Subcutaneous abdominal adipose tissue (tissue), 5 donors: ENCODE measurements around the gene LSM3.

Source experiments
- H3K27ac ChIP-seq: one replicate; pipeline ENCODE4 v1.7.0; 2013; ENCODE audit warnings: low read depth, mild to moderate bottlenecking, inconsistent platforms, low read length, moderate library complexity
- H3K27me3 ChIP-seq, 5 donors: one replicate each; pipeline ENCODE4 v1.7.0; 2013; ENCODE audit warnings: low read length in 5 of 5, inconsistent platforms in 1 of 5; ENCODE audit not compliant: control insufficient read depth in 5 of 5, insufficient read depth in 4 of 5
- H3K36me3 ChIP-seq, 5 donors: one replicate each; pipeline ENCODE4 v1.7.0; 2013; ENCODE audit warnings: low read length in 5 of 5; ENCODE audit not compliant: control insufficient read depth in 5 of 5, insufficient read depth in 5 of 5
- H3K4me1 ChIP-seq, 5 donors: one replicate each; pipeline ENCODE4 v1.7.0; 2013; ENCODE audit warnings: low read length in 5 of 5, mild to moderate bottlenecking in 3 of 5, moderate library complexity in 1 of 5; ENCODE audit not compliant: control insufficient read depth in 5 of 5, insufficient read depth in 5 of 5
- H3K4me3 ChIP-seq, 5 donors: one replicate each; pipeline ENCODE4 v1.7.0; 2013; ENCODE audit warnings: low read length in 5 of 5, low read depth in 1 of 5
- H3K9ac ChIP-seq, 5 donors: one replicate each; pipeline ENCODE4 v1.7.0; 2013; ENCODE audit warnings: low read length in 5 of 5, mild to moderate bottlenecking in 4 of 5, moderate library complexity in 3 of 5
- H3K9me3 ChIP-seq, 5 donors: one replicate each; pipeline ENCODE4 v1.7.0; 2013; ENCODE audit warnings: low read length in 5 of 5; ENCODE audit not compliant: control insufficient read depth in 5 of 5
- donor health status: healthy.
- donor health status: healthy.
- donor health status: healthy.
- donor health status: healthy.
- donor health status: healthy.

LSM3 gene

DNA sequence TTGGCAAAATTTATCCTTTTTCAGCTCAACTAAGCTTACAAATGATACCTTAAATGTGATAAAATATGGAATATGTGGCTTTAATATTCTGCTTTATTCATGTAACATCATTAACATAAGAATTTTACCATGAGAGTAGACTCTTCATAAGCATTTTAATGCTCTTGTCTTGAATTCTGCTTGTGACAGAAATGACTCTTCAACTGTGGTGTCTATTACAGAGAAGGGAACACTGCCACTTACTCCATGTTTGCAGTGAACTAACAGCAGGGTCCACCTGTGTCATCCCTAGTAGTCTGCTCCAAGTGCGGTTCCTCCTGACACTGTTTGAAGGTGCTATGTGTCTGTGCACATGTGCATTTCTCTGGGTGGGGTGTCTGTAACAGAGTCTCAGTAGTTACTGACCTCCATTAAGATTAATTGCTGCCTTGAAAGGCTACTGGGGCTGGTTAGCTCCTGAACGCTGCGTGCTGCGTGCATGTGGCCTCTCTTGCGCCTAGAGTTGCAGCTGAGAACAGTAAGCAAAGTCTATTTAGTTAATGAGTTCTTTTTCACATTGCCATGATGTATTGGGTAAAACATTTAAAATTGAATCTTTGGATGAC is 8.3 kb downstream of the LSM3 start:
- no peak overlapping the region for H3K9ac ChIP-seq
- H3K4me3 ChIP-seq = no peak overlapping the region
- no peaks in the 10 kb centered on the region for H3K9me3 ChIP-seq
- H3K27me3 ChIP-seq = no peaks in the 10 kb centered on the region
- H3K36me3 ChIP-seq = peaks cover 37 to 55% (median 38%) of the 10 kb centered on the region in 5 donors
- no peak overlapping the region for H3K27ac ChIP-seq
- no peaks in the 10 kb centered on the region for H3K4me1 ChIP-seq

DNA sequence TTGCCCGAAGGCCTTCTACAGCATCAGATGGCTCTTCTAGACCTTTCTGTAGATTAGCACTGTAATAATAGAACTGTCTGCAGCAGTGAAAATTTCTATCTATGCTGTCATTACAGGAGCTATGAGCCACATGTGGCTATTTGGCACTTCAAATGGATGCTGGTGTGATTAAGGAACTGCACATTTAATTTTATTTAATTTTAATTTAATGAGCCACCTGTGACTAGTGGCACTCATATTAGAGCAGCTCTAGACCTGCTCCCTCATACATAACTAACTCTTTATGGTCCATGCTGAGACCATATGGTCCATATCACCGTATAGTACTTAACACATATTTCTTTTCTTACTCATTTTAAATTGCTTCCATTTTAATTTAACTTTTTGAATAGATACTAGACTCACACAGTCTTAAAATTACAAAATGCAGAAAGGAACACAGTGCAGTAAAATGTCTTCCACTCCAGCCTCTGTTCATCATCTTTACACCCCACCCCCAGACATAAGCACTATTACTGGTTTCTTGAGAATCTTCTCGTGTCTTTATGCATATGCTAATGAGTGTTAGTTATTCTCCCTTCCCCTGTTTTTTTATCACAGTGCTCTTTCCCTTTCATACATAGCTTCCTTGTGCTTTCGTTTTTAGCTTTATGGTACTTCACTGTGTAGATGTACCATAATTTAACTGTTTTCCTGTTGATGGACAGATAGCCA is 9.6 kb downstream of the LSM3 start:
- H3K27ac ChIP-seq = no peak overlapping the region
- H3K27me3 ChIP-seq = no peaks in the 10 kb centered on the region
- H3K36me3 ChIP-seq = peaks cover 27 to 42% (median 30%) of the 10 kb centered on the region in 5 donors
- no peak overlapping the region for H3K9ac ChIP-seq
- no peak overlapping the region for H3K4me3 ChIP-seq
- H3K9me3 ChIP-seq = no peaks in the 10 kb centered on the region
- H3K4me1 ChIP-seq = no peaks in the 10 kb centered on the region

DNA sequence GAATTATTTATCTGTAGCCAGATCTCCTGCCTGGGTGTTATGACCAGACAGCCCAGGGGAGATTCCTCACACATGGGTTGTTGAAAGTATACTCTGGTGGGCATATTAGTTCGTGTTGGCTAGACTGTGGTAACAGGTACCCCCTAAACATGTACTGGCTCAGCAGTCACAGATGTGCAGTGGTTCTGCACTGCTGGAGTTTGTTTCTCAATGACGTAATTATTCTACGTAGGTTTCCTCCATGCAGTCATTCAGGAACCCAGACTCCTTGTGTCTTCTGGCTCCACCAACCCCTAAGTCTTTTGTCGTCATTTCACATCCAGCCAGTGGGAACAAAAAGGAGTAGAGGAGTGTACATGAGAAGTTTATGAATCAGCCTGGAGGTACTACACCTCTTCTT is 16.2 kb downstream of the LSM3 start:
- Histone ChIP-seq H3K9ac (no peak overlapping the region), H3K4me3 (no peak overlapping the region), H3K27ac (no peak overlapping the region), H3K4me1 (no peaks in the 10 kb centered on the region), H3K27me3 (no peaks in the 10 kb centered on the region), H3K36me3 (peaks cover 8 to 29% (median 25%) of the 10 kb centered on the region in 5 donors), H3K9me3 (no peaks in the 10 kb centered on the region)

DNA sequence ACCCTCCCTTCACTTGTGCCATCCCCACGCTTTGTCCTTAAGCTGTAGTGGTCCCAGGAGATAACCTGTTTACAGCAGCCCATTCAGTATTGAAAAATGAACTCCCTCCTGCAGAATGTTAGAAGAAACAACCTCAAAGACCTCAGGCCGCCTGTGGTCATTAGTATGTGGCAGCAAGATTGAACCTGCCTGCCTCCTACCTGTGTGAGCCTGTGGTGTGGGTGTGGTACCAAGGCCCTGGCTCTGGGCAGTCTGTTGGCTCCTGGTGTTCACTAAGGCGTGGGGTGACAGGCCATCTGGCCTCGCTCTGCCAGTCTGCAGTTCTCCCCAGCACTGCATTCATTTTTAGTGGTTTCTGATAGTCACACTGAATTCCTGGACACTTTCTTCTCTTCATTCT is 21.0 kb downstream of the LSM3 start:
- Histone ChIP-seq H3K4me1 (peaks cover 6 to 33% (median 31%) of the 10 kb centered on the region in 5 donors), H3K36me3 (peaks cover 5 to 34% (median 27%) of the 10 kb centered on the region in 5 donors), H3K27ac (no peak overlapping the region), H3K9ac (no peak overlapping the region), H3K4me3 (no peak overlapping the region), H3K27me3 (no peaks in the 10 kb centered on the region), H3K9me3 (no peaks in the 10 kb centered on the region)

DNA sequence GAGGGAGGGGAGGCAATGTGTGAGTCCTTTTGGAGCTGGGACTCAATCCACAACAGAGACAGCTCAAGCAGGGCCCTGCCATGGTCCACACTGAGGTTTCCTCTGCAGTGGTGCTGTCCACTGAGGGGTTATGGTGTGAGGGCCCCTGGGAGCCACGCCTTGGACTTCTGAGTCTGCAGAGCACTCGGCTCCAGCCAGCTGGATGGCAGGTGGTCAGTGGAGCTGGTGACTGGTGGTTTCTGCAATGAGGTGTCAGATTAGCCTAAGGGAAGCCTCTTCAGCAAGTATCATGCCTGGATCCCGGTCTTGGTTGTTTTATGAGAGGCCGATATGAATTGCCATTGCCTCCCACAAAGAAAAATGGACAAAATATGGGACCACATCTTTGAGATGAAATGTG is 21.7 kb downstream of the LSM3 start:
- Histone ChIP-seq H3K9ac (no peak overlapping the region), H3K27me3 (no peaks in the 10 kb centered on the region), H3K4me1 (peaks cover 8 to 38% (median 36%) of the 10 kb centered on the region in 5 donors)

DNA sequence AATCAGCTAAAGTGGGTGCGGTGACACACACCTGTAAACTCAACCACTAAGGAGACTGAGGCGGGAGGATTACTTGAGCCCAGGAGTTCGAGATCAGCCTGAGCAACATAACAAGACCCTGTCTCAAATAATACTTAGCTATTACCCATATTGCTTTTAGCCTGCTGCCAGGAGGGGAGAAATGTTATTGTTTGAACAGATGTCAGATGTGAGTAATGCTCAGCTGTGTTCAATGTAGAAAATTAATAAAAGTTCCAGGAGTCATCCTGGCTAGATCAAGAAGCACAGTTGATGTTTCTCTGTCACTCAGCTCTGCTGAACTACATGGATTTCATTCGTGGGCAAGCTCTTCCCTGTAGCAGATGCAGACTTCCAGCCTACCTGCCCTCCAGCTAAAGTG is 22.2 kb downstream of the LSM3 start:
- Histone ChIP-seq H3K4me3 (no peak overlapping the region), H3K36me3 (peaks cover 5 to 34% (median 24%) of the 10 kb centered on the region in 5 donors), H3K27ac (no peak overlapping the region), H3K27me3 (no peaks in the 10 kb centered on the region), H3K4me1 (peaks cover 8 to 38% (median 36%) of the 10 kb centered on the region in 5 donors), H3K9me3 (no peaks in the 10 kb centered on the region), H3K9ac (no peak overlapping the region)

More for the DNA sequence above, 21.7 kb downstream of the LSM3 start:
- Histone ChIP-seq H3K27ac (no peak overlapping the region), H3K9me3 (no peaks in the 10 kb centered on the region), H3K4me3 (no peak overlapping the region), H3K36me3 (peaks cover 5 to 34% (median 24%) of the 10 kb centered on the region in 5 donors)

DNA sequence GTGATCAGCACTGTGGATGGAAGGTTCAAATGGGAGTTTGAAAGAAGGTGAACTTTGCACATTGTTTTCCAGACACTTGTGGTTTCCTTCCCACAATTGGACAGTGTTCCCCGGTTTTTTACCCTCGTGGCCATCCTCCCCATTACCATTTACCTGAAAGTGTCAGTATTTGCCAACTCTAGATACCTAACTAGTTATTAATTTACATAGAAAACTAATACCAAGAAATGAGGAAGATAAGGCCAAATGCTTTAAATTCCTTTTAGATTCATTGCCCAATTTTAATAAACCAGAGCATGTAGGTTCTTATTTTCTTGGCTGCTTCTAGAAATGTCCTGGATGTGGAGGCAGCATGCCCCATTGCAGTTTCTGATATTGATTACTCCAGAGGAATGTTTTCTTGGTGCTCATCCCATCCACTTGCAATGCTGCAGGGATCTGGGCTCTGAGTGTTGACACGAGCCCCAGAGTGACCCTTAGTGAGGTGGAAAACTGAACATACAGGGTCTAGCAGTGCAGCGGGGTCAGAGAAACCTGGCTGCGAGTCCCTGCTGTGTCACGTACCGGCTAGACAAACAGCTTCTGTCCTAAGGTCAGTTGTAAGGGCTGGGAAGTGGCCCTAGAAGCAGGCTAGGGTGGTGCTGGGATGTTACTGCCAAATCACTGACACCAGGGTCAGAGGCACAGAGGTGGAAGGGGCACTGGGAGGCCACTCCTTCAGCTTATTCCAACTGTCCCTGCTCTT is 23.5 kb downstream of the LSM3 start:
- H3K36me3 ChIP-seq = peaks cover 5 to 30% (median 19%) of the 10 kb centered on the region in 5 donors
- H3K27me3 ChIP-seq = no peaks in the 10 kb centered on the region
- H3K9me3 ChIP-seq = no peaks in the 10 kb centered on the region
- H3K9ac ChIP-seq = peak overlapping the region in 2 of 5 donors; percentile 3 to 19
- peaks cover 8 to 38% (median 36%) of the 10 kb centered on the region in 5 donors for H3K4me1 ChIP-seq
- no peak overlapping the region for H3K4me3 ChIP-seq
- no peak overlapping the region for H3K27ac ChIP-seq

DNA sequence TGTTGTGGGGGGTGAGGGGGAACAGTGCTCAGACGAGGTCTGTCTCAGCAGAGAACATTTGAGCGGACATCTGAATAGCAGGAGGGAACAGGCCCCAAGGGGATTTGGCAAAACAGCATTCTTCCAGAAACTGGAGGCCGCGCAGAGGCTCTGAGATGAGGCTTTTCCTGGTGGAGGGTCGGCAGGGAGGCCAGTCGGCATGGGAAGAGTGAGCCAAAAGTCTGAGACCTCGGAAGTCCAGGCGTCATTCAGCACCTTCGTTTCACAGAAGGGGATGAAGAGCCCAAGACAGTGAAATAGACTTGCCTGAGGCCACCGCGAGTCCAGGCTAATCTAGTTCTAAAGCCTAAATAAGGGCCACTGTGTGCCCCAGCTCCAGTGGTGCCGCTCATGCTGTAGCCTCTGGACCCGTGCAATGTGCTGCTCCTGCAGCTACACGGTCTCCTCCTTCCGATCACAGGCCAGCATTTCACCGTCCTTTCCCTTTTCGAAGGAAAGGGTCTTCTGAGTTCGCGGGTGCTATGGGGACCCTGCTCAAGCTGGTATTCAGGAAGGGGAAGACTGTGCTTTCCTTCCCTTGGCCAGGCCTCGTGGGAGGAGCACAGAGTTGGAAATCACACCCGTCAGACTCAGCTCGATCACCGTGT is 24.4 kb downstream of the LSM3 start:
- H3K27ac ChIP-seq = no peak overlapping the region
- peak overlapping the region in 1 of 5 donors; percentile 19 for H3K9ac ChIP-seq
- peaks cover 5 to 23% (median 17%) of the 10 kb centered on the region in 5 donors for H3K36me3 ChIP-seq
- peaks cover 8 to 38% (median 36%) of the 10 kb centered on the region in 5 donors for H3K4me1 ChIP-seq
- no peaks in the 10 kb centered on the region for H3K9me3 ChIP-seq
- no peak overlapping the region for H3K4me3 ChIP-seq
- H3K27me3 ChIP-seq = no peaks in the 10 kb centered on the region

DNA sequence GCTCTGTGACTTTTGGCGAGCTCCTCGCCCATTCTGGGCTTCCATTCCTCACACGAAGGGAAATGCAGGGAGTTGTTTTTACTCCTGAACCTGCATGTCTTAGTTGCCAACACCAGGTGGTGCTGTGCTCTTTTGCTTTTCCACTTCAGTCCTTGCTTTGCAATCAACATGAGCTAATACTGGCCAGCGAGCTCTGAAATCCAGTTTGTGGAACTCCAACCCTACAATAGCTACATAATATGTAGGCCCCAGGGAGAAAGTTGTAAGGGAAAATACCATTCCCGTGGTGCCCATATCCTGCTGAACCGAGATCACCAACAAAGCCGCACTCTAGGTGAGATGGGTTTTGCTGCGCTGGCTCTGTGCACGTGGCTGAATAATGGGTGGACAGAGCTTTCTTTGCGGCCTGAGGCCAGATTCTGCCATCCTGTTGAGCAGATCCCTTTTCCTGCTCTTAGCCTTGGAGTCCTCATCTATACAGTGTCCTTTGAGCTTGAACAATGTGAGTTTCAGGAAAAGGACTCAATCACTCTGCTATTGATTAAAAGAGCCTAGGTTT is 25.0 kb downstream of the LSM3 start:
- H3K36me3 ChIP-seq = peaks cover 5 to 17% (median 13%) of the 10 kb centered on the region in 5 donors
- no peaks in the 10 kb centered on the region for H3K9me3 ChIP-seq
- H3K9ac ChIP-seq = no peak overlapping the region
- no peak overlapping the region for H3K4me3 ChIP-seq
- no peak overlapping the region for H3K27ac ChIP-seq
- peaks cover 8 to 38% (median 36%) of the 10 kb centered on the region in 5 donors for H3K4me1 ChIP-seq
- H3K27me3 ChIP-seq = no peaks in the 10 kb centered on the region
